ENCODE data around the gene ARMH2. TPM values are rescaled to one million over a fixed set of nuclear protein-coding genes. Genes with fewer than 3 reads are reported as not detected.

Gene ARMH2
- total and polyA plus RNA-seq, 2 experiments from 2014 or later = not detected

- H3K9me3 Mint-ChIP-seq = peaks cover 6% of the 10 kb centered on the region; the same call in 1 of the 3 replicates
- H4K20me1 ChIP-seq (replicated peaks; ENCODE audit: insufficient read depth) = no peaks in the 10 kb centered on the region
- no peak for TF ChIP-seq ZNF331 (CRISPR knock-in tag; IDR thresholded peaks at IDR 0.05; ENCODE audit: low read depth)
- no peak for TF ChIP-seq ZNF114 (CRISPR knock-in tag; IDR thresholded peaks at IDR 0.05)
- TF ChIP-seq CTCF (conservative IDR thresholded peaks at IDR 0.05; ENCODE audit: low read depth in 2 of 2) = no peak
- no peak for TF ChIP-seq POLR2AphosphoS5 (IDR thresholded peaks at IDR 0.05; ENCODE audit: low read depth)
- TF ChIP-seq STAT1 (IDR thresholded peaks at IDR 0.05; ENCODE audit: unreplicated experiment) = no peak
- TF ChIP-seq CREB1 (CRISPR knock-in tag; IDR thresholded peaks at IDR 0.05; ENCODE audit: low read depth) = no peak
- TF ChIP-seq, protein P1, sequence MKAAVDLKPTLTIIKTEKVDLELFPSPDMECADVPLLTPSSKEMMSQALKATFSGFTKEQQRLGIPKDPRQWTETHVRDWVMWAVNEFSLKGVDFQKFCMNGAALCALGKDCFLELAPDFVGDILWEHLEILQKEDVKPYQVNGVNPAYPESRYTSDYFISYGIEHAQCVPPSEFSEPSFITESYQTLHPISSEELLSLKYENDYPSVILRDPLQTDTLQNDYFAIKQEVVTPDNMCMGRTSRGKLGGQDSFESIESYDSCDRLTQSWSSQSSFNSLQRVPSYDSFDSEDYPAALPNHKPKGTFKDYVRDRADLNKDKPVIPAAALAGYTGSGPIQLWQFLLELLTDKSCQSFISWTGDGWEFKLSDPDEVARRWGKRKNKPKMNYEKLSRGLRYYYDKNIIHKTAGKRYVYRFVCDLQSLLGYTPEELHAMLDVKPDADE (IDR thresholded peaks at IDR 0.05) = no peak
- TF ChIP-seq JUNB (IDR thresholded peaks at IDR 0.05; ENCODE audit: unreplicated experiment) = no peak
- no peak for TF ChIP-seq EZH2phosphoT487 (IDR thresholded peaks at IDR 0.05; ENCODE audit: unreplicated experiment)
- TF ChIP-seq, protein P2, sequence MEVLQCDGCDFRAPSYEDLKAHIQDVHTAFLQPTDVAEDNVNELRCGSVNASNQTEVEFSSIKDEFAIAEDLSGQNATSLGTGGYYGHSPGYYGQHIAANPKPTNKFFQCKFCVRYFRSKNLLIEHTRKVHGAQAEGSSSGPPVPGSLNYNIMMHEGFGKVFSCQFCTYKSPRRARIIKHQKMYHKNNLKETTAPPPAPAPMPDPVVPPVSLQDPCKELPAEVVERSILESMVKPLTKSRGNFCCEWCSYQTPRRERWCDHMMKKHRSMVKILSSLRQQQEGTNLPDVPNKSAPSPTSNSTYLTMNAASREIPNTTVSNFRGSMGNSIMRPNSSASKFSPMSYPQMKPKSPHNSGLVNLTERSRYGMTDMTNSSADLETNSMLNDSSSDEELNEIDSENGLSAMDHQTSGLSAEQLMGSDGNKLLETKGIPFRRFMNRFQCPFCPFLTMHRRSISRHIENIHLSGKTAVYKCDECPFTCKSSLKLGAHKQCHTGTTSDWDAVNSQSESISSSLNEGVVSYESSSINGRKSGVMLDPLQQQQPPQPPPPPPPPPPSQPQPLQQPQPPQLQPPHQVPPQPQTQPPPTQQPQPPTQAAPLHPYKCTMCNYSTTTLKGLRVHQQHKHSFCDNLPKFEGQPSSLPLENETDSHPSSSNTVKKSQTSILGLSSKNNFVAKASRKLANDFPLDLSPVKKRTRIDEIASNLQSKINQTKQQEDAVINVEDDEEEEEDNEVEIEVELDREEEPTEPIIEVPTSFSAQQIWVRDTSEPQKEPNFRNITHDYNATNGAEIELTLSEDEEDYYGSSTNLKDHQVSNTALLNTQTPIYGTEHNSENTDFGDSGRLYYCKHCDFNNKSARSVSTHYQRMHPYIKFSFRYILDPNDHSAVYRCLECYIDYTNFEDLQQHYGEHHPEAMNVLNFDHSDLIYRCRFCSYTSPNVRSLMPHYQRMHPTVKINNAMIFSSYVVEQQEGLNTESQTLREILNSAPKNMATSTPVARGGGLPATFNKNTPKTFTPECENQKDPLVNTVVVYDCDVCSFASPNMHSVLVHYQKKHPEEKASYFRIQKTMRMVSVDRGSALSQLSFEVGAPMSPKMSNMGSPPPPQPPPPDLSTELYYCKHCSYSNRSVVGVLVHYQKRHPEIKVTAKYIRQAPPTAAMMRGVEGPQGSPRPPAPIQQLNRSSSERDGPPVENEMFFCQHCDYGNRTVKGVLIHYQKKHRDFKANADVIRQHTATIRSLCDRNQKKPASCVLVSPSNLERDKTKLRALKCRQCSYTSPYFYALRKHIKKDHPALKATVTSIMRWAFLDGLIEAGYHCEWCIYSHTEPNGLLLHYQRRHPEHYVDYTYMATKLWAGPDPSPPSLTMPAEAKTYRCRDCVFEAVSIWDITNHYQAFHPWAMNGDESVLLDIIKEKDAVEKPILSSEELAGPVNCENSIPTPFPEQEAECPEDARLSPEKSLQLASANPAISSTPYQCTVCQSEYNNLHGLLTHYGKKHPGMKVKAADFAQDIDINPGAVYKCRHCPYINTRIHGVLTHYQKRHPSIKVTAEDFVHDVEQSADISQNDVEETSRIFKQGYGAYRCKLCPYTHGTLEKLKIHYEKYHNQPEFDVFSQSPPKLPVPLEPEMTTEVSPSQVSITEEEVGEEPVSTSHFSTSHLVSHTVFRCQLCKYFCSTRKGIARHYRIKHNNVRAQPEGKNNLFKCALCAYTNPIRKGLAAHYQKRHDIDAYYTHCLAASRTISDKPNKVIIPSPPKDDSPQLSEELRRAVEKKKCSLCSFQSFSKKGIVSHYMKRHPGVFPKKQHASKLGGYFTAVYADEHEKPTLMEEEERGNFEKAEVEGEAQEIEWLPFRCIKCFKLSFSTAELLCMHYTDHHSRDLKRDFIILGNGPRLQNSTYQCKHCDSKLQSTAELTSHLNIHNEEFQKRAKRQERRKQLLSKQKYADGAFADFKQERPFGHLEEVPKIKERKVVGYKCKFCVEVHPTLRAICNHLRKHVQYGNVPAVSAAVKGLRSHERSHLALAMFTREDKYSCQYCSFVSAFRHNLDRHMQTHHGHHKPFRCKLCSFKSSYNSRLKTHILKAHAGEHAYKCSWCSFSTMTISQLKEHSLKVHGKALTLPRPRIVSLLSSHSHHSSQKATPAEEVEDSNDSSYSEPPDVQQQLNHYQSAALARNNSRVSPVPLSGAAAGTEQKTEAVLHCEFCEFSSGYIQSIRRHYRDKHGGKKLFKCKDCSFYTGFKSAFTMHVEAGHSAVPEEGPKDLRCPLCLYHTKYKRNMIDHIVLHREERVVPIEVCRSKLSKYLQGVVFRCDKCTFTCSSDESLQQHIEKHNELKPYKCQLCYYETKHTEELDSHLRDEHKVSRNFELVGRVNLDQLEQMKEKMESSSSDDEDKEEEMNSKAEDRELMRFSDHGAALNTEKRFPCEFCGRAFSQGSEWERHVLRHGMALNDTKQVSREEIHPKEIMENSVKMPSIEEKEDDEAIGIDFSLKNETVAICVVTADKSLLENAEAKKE (CRISPR knock-in tag; IDR thresholded peaks at IDR 0.05) = no peak
- TF ChIP-seq, protein P3, sequence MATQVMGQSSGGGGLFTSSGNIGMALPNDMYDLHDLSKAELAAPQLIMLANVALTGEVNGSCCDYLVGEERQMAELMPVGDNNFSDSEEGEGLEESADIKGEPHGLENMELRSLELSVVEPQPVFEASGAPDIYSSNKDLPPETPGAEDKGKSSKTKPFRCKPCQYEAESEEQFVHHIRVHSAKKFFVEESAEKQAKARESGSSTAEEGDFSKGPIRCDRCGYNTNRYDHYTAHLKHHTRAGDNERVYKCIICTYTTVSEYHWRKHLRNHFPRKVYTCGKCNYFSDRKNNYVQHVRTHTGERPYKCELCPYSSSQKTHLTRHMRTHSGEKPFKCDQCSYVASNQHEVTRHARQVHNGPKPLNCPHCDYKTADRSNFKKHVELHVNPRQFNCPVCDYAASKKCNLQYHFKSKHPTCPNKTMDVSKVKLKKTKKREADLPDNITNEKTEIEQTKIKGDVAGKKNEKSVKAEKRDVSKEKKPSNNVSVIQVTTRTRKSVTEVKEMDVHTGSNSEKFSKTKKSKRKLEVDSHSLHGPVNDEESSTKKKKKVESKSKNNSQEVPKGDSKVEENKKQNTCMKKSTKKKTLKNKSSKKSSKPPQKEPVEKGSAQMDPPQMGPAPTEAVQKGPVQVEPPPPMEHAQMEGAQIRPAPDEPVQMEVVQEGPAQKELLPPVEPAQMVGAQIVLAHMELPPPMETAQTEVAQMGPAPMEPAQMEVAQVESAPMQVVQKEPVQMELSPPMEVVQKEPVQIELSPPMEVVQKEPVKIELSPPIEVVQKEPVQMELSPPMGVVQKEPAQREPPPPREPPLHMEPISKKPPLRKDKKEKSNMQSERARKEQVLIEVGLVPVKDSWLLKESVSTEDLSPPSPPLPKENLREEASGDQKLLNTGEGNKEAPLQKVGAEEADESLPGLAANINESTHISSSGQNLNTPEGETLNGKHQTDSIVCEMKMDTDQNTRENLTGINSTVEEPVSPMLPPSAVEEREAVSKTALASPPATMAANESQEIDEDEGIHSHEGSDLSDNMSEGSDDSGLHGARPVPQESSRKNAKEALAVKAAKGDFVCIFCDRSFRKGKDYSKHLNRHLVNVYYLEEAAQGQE (IDR thresholded peaks at IDR 0.05; ENCODE audit: unreplicated experiment) = no peak
- TF ChIP-seq EZH2 (IDR thresholded peaks at IDR 0.05; ENCODE audit: low read depth, unreplicated experiment) = no peak
- ATAC-seq (no peak), DNase-seq (ENCODE audit: low spot score) (no peak)
- no peaks in the 10 kb centered on the region for H3K36me3 Mint-ChIP-seq (ENCODE audit: low read depth)
- H3K27me3 ChIP-seq (ENCODE audit: insufficient read depth) = no peaks in the 10 kb centered on the region
- H3K27ac Mint-ChIP-seq = no peak overlapping the region
- H3K27me3 Mint-ChIP-seq (ENCODE audit: insufficient read depth, low read depth, poor library complexity) = peaks cover 1% of the 10 kb centered on the region
- H3F3A ChIP-seq (replicated peaks; ENCODE audit: low read depth) = 0 out of 2 replicates have a peak, but pooled peaks cover 2% of the 10 kb centered on the region
- H3K4me2 ChIP-seq = no peak overlapping the region
- no peaks in the 10 kb centered on the region for H3K79me2 ChIP-seq (replicated peaks; ENCODE audit: insufficient read depth)
- no peaks in the 10 kb centered on the region for H3K4me1 Mint-ChIP-seq
- H3K9me2 ChIP-seq (ENCODE audit: insufficient read depth) = peaks cover 6% of the 10 kb centered on the region
- H2AFZ ChIP-seq = no peak overlapping the region
- no peak overlapping the region for H3K27ac ChIP-seq (ENCODE audit: low read depth)
- no peaks in the 10 kb centered on the region for H3K36me3 ChIP-seq (ENCODE audit: insufficient read depth)
- H3K4me3 ChIP-seq = no peak overlapping the region
- no peak overlapping the region for H3K4me3 Mint-ChIP-seq
- peaks cover 4% of the 10 kb centered on the region; the same call in 1 of the 2 replicates for H3K4me1 ChIP-seq (ENCODE audit: insufficient read depth)
Measured at GRCh38 chr6:24752503-24752902, 46.2 kb downstream of the ARMH2 start.

All from GM23338 (cell line).